ENCODE results near the gene SMIM27.
"Not testable (repeated sequence)": the region's sequence is repeated elsewhere in the genome, so short reads cannot be mapped to it uniquely, and the experiment has no call there.

The SMIM27 gene

GRCh38 chr9:32523910-32524309, 28.2 kb upstream of the SMIM27 start:
- TF ChIP-seq CTCF (conservative IDR thresholded peaks at IDR 0.05; ENCODE audit: control insufficient read depth, insufficient read depth, low read depth, low read length) = no peak
- DNase-seq (ENCODE audit: low read depth) = no peak
- H3K4me3 ChIP-seq (ENCODE audit: control insufficient read depth, low read depth, low read length) = no peak overlapping the region

DNA sequence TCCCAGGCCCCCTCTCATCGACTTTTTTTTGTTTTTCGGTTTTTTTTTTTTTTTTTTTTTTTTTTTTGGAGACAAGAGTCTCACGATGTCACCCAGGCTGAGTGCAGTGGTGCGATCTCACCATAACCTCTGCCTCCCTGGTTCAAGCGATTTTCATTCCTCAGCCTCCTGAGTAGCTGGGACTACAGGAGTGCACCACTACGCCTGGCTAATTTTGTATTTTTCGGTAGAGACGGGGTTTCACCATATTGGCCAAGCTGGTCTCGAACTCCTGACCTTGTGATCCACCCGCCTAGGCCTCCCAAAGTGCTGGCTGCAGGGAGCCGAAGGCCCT, 27.6 kb upstream of the SMIM27 start:
- not testable (repeated sequence) for H3K4me3 ChIP-seq (ENCODE audit: control insufficient read depth, low read depth, low read length); DNase-seq (ENCODE audit: low read depth)

DNA sequence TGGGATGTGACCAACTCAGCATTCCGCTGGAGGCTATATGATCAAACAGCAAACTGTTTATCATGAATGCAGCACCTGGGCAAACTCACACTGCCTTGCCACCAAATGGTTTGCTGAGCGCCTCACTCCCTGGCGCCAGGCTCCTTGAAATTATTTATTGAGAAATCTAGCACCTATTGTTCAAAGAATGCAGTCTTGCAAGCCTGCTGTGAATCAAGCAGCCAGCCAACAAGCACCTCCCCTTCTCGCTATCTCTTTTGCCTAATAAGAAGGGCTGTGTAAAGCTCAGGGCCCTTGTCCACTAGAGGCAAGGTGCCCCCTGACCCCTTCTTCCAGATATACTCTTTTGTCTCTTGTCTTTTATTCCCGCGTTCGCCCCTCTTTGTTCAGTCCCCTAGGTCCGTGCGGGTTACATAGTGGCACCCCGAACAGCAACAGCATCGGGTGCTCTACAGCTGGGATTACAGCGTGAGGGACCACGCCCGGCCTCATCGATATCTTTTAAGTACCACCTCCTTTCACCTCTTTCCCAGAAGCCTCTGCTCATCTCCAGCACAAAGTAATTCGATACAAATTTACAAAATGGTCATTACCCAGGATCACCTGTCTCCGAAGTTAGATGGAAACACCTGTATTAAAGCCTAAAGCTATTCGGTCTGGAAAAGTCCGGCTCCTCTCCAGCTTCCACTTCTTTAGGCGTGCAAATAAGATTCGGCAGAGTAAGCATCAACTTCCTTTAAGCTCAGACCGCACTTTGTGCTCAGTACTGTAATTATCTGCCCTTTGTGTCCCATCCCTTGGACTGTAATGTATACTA, 27.0 kb upstream of the SMIM27 start:
- no peak for TF ChIP-seq CTCF (conservative IDR thresholded peaks at IDR 0.05; ENCODE audit: control insufficient read depth, insufficient read depth, low read depth, low read length)
- DNase-seq (ENCODE audit: low read depth) = peak; percentile 14
- peak overlapping the region; percentile 70 for H3K4me3 ChIP-seq (ENCODE audit: control insufficient read depth, low read depth, low read length)

DNA sequence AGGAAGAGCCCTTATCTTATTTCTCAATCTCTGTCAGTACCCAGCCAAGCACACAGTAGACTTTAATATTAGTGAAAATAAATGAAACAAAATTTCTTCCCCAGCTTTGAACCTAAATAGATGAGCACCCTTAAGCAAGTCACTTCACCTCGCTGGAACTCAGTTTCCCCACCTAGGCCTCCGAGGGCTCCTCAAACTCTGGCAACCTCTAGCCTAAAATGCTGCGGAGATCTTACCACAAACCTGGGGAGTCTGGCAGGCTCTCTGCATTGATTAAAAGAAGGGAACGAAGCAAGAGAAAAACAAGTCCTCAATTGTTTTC, 26.5 kb upstream of the SMIM27 start:
- DNase-seq (ENCODE audit: low read depth) = no peak
- no peak for TF ChIP-seq CTCF (conservative IDR thresholded peaks at IDR 0.05; ENCODE audit: control insufficient read depth, insufficient read depth, low read depth, low read length)
- H3K4me3 ChIP-seq (ENCODE audit: control insufficient read depth, low read depth, low read length) = peak overlapping the region; percentile 70

DNA sequence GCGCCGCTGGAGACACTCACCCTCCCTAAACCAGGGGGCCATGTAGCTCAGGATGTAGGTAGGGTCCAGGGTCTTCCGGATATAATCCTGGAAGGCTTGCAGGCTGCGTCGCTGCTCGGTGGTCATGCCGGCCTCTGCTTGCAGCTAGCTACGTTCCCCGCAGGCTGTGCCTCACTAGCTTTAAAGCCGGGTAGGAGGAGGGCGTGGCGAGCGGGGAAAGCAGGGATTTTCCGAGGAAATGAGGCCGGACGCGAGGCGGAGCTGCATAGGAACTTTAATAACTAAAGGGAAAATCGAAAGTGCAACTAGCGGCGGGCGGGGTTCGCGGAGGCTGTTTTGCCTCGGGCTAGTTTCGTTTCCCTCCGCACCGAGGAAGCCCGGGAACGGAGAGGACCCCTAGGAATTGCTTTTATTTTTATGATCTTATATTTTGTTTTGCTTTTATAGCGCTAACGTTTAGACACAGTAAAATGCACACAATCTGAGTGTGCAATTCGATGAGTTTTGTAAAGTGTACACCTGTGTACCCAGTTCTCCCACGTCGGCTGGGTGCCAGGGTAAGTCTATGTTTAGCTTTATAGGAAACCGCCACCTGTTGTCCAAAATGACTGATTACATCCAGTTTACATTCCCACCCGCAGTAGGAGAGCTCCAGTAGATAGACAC, 26.0 kb upstream of the SMIM27 start, which contains the start of gene RIGI:
RIGI (minus strand) TSS at position 156 of the 666 bp plus-strand sequence; CDS start at position 126, 30 bp downstream.
- peak; percentile 34 for TF ChIP-seq CTCF (conservative IDR thresholded peaks at IDR 0.05; ENCODE audit: control insufficient read depth, insufficient read depth, low read depth, low read length)
- peak; percentile 89 for DNase-seq (ENCODE audit: low read depth)
- peak within 1 kb of the TSS; percentile 70 for H3K4me3 ChIP-seq (ENCODE audit: control insufficient read depth, low read depth, low read length)

DNA sequence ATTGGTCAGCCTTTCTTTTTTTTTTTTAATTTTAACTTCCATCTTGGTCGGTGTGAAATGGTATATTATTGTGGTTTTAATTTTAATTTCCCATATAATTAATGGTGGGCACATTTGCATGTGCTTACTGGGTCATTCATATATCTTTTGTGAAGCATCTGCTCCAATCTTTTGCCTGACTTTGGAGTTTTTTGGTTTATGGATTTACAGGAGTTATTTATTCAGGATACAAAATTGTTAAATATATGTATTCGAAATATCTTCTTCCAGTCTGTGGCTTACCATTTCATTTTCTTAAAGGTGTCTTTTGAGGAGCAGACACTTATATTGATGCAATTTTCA, 25.4 kb upstream of the SMIM27 start:
- no peak for DNase-seq (ENCODE audit: low read depth)
- H3K4me3 ChIP-seq (ENCODE audit: control insufficient read depth, low read depth, low read length) = peak overlapping the region; percentile 70
- TF ChIP-seq CTCF (conservative IDR thresholded peaks at IDR 0.05; ENCODE audit: control insufficient read depth, insufficient read depth, low read depth, low read length) = no peak

DNA sequence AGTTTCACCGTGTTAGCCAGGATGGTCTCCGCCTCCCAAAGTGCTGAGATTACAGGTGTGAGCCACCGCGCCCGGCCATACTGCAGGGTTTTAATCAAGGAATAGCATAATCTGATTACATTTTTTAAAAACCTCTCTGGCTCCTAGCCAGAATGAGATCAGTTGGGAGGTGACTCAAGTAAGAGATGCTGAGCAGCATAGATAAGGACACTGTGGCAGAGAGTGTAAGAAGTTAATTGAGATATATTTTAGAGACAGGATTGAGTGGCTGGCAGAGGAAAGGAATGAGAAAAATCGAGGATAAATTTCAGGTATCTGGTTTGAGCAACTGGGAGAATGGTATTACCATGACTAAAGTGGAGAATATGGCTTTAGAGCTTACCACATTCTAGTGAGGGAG, 18.8 kb upstream of the SMIM27 start:
- no peak for TF ChIP-seq CTCF (conservative IDR thresholded peaks at IDR 0.05; ENCODE audit: control insufficient read depth, insufficient read depth, low read depth, low read length)
- DNase-seq (ENCODE audit: low read depth) = no peak
- no peak overlapping the region for H3K4me3 ChIP-seq (ENCODE audit: control insufficient read depth, low read depth, low read length)
